ENCODE data around the gene ISCA2. TPM values are rescaled to one million over a fixed set of nuclear protein-coding genes. Genes with fewer than 3 reads are reported as not detected.

Gene ISCA2
- total RNA-seq, 1 donor from 2014 or later: 31.4 TPM

GRCh38 chr14:74475678-74476077 is 17.9 kb upstream of the ISCA2 start:
- Mint-ChIP-seq H3K27ac (ENCODE audit: unreplicated experiment) (no peak overlapping the region), H3K27me3 (ENCODE audit: unreplicated experiment) (no peaks in the 10 kb centered on the region), H3K9me3 (ENCODE audit: unreplicated experiment) (no peaks in the 10 kb centered on the region), H3K4me1 (ENCODE audit: unreplicated experiment) (peaks cover 15% of the 10 kb centered on the region), H3K36me3 (ENCODE audit: low read depth, unreplicated experiment) (peaks cover 29% of the 10 kb centered on the region), H3K4me3 (ENCODE audit: unreplicated experiment) (no peak overlapping the region)
- no peak for DNase-seq (ENCODE audit: low spot score)
- TF ChIP-seq CTCF (IDR thresholded peaks at IDR 0.05; ENCODE audit: unreplicated experiment): no peak

GRCh38 chr14:74476107-74476506 is 17.5 kb upstream of the ISCA2 start:
- H3K27ac Mint-ChIP-seq (ENCODE audit: unreplicated experiment): no peak overlapping the region
- no peaks in the 10 kb centered on the region for H3K27me3 Mint-ChIP-seq (ENCODE audit: unreplicated experiment)
- no peaks in the 10 kb centered on the region for H3K9me3 Mint-ChIP-seq (ENCODE audit: unreplicated experiment)
- peaks cover 30% of the 10 kb centered on the region for H3K36me3 Mint-ChIP-seq (ENCODE audit: low read depth, unreplicated experiment)
- no peak overlapping the region for H3K4me3 Mint-ChIP-seq (ENCODE audit: unreplicated experiment)
- TF ChIP-seq CTCF (IDR thresholded peaks at IDR 0.05; ENCODE audit: unreplicated experiment): no peak
- H3K4me1 Mint-ChIP-seq (ENCODE audit: unreplicated experiment): peaks cover 13% of the 10 kb centered on the region
- no peak for DNase-seq (ENCODE audit: low spot score)

GRCh38 chr14:74476607-74477006 is 17.0 kb upstream of the ISCA2 start:
- TF ChIP-seq CTCF (IDR thresholded peaks at IDR 0.05; ENCODE audit: unreplicated experiment): no peak
- Mint-ChIP-seq H3K36me3 (ENCODE audit: low read depth, unreplicated experiment) (peaks cover 30% of the 10 kb centered on the region), H3K9me3 (ENCODE audit: unreplicated experiment) (no peaks in the 10 kb centered on the region), H3K4me3 (ENCODE audit: unreplicated experiment) (no peak overlapping the region), H3K27me3 (ENCODE audit: unreplicated experiment) (no peaks in the 10 kb centered on the region), H3K27ac (ENCODE audit: unreplicated experiment) (no peak overlapping the region), H3K4me1 (ENCODE audit: unreplicated experiment) (peaks cover 13% of the 10 kb centered on the region)
- DNase-seq (ENCODE audit: low spot score): no peak

- H3K27ac Mint-ChIP-seq (ENCODE audit: unreplicated experiment): peak overlapping the region; percentile 11
- H3K36me3 Mint-ChIP-seq (ENCODE audit: low read depth, unreplicated experiment): peaks cover 18% of the 10 kb centered on the region
- peak; percentile 89 for TF ChIP-seq CTCF (IDR thresholded peaks at IDR 0.05; ENCODE audit: unreplicated experiment)
- no peaks in the 10 kb centered on the region for H3K9me3 Mint-ChIP-seq (ENCODE audit: unreplicated experiment)
- H3K4me3 Mint-ChIP-seq (ENCODE audit: unreplicated experiment): no peak overlapping the region
- peak; percentile 44 for DNase-seq (ENCODE audit: low spot score)
- H3K4me1 Mint-ChIP-seq (ENCODE audit: unreplicated experiment): peaks cover 13% of the 10 kb centered on the region
- no peaks in the 10 kb centered on the region for H3K27me3 Mint-ChIP-seq (ENCODE audit: unreplicated experiment)
Measured at GRCh38 chr14:74478996-74479635, 14.4 kb upstream of the ISCA2 start.

- Mint-ChIP-seq H3K27me3 (ENCODE audit: unreplicated experiment) (no peaks in the 10 kb centered on the region), H3K27ac (ENCODE audit: unreplicated experiment) (no peak overlapping the region), H3K4me1 (ENCODE audit: unreplicated experiment) (peaks cover 13% of the 10 kb centered on the region), H3K4me3 (ENCODE audit: unreplicated experiment) (no peak overlapping the region), H3K9me3 (ENCODE audit: unreplicated experiment) (no peaks in the 10 kb centered on the region), H3K36me3 (ENCODE audit: low read depth, unreplicated experiment) (peaks cover 18% of the 10 kb centered on the region)
- TF ChIP-seq CTCF (IDR thresholded peaks at IDR 0.05; ENCODE audit: unreplicated experiment): no peak
- DNase-seq (ENCODE audit: low spot score): no peak
Measured at GRCh38 chr14:74480046-74480445, 13.5 kb upstream of the ISCA2 start.

Measured in endothelial cell (in vitro differentiated cells).